ENCODE data around the gene DSC1. TPM values are rescaled to one million over a fixed set of nuclear protein-coding genes. Genes with fewer than 3 reads are reported as not detected.

The DSC1 gene
- total and polyA plus RNA-seq, 9 donors: 0.11 TPM; not detected in 8

- Histone ChIP-seq H3K4me1 (ENCODE audit: insufficient read depth) (no peaks in the 10 kb centered on the region), H3K9me3 (no peaks in the 10 kb centered on the region), H3K27ac (no peak overlapping the region), H3K36me3 (no peaks in the 10 kb centered on the region), H3K4me3 (no peak overlapping the region), H3K27me3 (no peaks in the 10 kb centered on the region)
- intact Hi-C loops (cut with DNase I): no loop called here
- no peak for DNase-seq
- no peak for TF ChIP-seq POLR2A (IDR thresholded peaks at IDR 0.05)
- TF ChIP-seq CTCF (IDR thresholded peaks at IDR 0.05): no peak
- TF ChIP-seq EP300 (IDR thresholded peaks at IDR 0.05): no peak
- WGBS, 3 donors: 52 to 64% (median 57%) methylated on average over 11 of the region's 11 CpGs
Observed at GRCh38 chr18:31206787-31207381, 44.2 kb upstream of the DSC1 start.

GRCh38 chr18:31206071-31206470 lies 43.4 kb upstream of the DSC1 start:
- intact Hi-C loops (cut with DNase I): no loop called here

GRCh38 chr18:31205273-31205672 lies 42.6 kb upstream of the DSC1 start:
- Histone ChIP-seq H3K27me3 (no peaks in the 10 kb centered on the region), H3K9me3 (no peaks in the 10 kb centered on the region), H3K27ac (no peak overlapping the region), H3K4me1 (ENCODE audit: insufficient read depth) (no peaks in the 10 kb centered on the region), H3K36me3 (no peaks in the 10 kb centered on the region), H3K4me3 (no peak overlapping the region)
- 76 to 81% (median 78%) methylated on average over 2 of the region's 2 CpGs for WGBS, 3 donors
- DNase-seq: no peak
- TF ChIP-seq EP300 (IDR thresholded peaks at IDR 0.05): no peak
- no peak for TF ChIP-seq CTCF (IDR thresholded peaks at IDR 0.05)
- TF ChIP-seq POLR2A (IDR thresholded peaks at IDR 0.05): no peak
- intact Hi-C loops (cut with DNase I): no loop called here

More at GRCh38 chr18:31206071-31206470, 43.4 kb upstream of the DSC1 start:
- Histone ChIP-seq H3K36me3 (no peaks in the 10 kb centered on the region), H3K27me3 (no peaks in the 10 kb centered on the region), H3K9me3 (no peaks in the 10 kb centered on the region), H3K27ac (no peak overlapping the region), H3K4me1 (ENCODE audit: insufficient read depth) (no peaks in the 10 kb centered on the region), H3K4me3 (no peak overlapping the region)
- TF ChIP-seq CTCF (IDR thresholded peaks at IDR 0.05) (no peak), POLR2A (IDR thresholded peaks at IDR 0.05) (no peak), EP300 (IDR thresholded peaks at IDR 0.05) (no peak)
- DNase-seq: no peak
- WGBS, 3 donors: 89 to 91% (median 90%) methylated on average over 5 of the region's 5 CpGs

GRCh38 chr18:31204833-31205232 lies 42.2 kb upstream of the DSC1 start:
- no peak for DNase-seq
- H3K9me3 ChIP-seq: no peaks in the 10 kb centered on the region
- WGBS, 3 donors: 77 to 85% (median 78%) methylated on average over 4 of the region's 4 CpGs
- H3K4me1 ChIP-seq (ENCODE audit: insufficient read depth): no peaks in the 10 kb centered on the region
- TF ChIP-seq EP300 (IDR thresholded peaks at IDR 0.05) (no peak), CTCF (IDR thresholded peaks at IDR 0.05) (no peak), POLR2A (IDR thresholded peaks at IDR 0.05) (no peak)
- no peaks in the 10 kb centered on the region for H3K36me3 ChIP-seq
- intact Hi-C loops (cut with DNase I): no loop called here
- H3K4me3 ChIP-seq: no peak overlapping the region
- H3K27me3 ChIP-seq: no peaks in the 10 kb centered on the region
- no peak overlapping the region for H3K27ac ChIP-seq
